ENCODE measurements around the gene DNAJC3.
"Not testable (repeated sequence)": the region's sequence is repeated elsewhere in the genome, so short reads cannot be mapped to it uniquely, and the experiment has no call there.

The DNAJC3 gene

GRCh38 chr13:95712846-95713245 lies 35.9 kb downstream of the DNAJC3 start:
- H3K4me3 ChIP-seq (ENCODE audit: insufficient read depth, low read depth, low read length); H3K36me3 ChIP-seq (ENCODE audit: control insufficient read depth, insufficient read depth, low read length); H3K27ac ChIP-seq (ENCODE audit: insufficient read depth, low read depth, low read length, poor library complexity, severe bottlenecking); H3K4me1 ChIP-seq (ENCODE audit: control insufficient read depth, insufficient read depth, low read length); H3K27me3 ChIP-seq (ENCODE audit: control insufficient read depth, insufficient read depth, low read length, poor library complexity, severe bottlenecking); H3K9me3 ChIP-seq (ENCODE audit: control insufficient read depth, low read length): not testable (repeated sequence)
- 95 to 98% methylated on average over 4 of the region's 4 CpGs for WGBS, 2 experiments

- Histone ChIP-seq H3K4me3 (ENCODE audit: insufficient read depth, low read depth, low read length) (no peak overlapping the region), H3K9me3 (ENCODE audit: control insufficient read depth, low read length) (no peaks in the 10 kb centered on the region), H3K4me1 (ENCODE audit: control insufficient read depth, insufficient read depth, low read length) (no peaks in the 10 kb centered on the region), H3K27me3 (ENCODE audit: control insufficient read depth, insufficient read depth, low read length, poor library complexity, severe bottlenecking) (no peaks in the 10 kb centered on the region), H3K27ac (ENCODE audit: insufficient read depth, low read depth, low read length, poor library complexity, severe bottlenecking) (no peak overlapping the region), H3K36me3 (ENCODE audit: control insufficient read depth, insufficient read depth, low read length) (no peaks in the 10 kb centered on the region)
- 93 to 96% methylated on average over 3 of the region's 3 CpGs for WGBS, 2 experiments
Observed at GRCh38 chr13:95713651-95714050, 36.7 kb downstream of the DNAJC3 start.

- 97 to 100% methylated on average over 3 of the region's 3 CpGs for WGBS, 2 experiments
- no peak overlapping the region for H3K27ac ChIP-seq (ENCODE audit: insufficient read depth, low read depth, low read length, poor library complexity, severe bottlenecking)
- H3K36me3 ChIP-seq (ENCODE audit: control insufficient read depth, insufficient read depth, low read length): no peaks in the 10 kb centered on the region
- H3K4me3 ChIP-seq (ENCODE audit: insufficient read depth, low read depth, low read length): no peak overlapping the region
- no peaks in the 10 kb centered on the region for H3K27me3 ChIP-seq (ENCODE audit: control insufficient read depth, insufficient read depth, low read length, poor library complexity, severe bottlenecking)
- H3K4me1 ChIP-seq (ENCODE audit: control insufficient read depth, insufficient read depth, low read length): no peaks in the 10 kb centered on the region
- no peaks in the 10 kb centered on the region for H3K9me3 ChIP-seq (ENCODE audit: control insufficient read depth, low read length)
Observed at GRCh38 chr13:95714142-95714832, 37.3 kb downstream of the DNAJC3 start.

GRCh38 chr13:95716231-95716630 lies 39.3 kb downstream of the DNAJC3 start:
- Histone ChIP-seq H3K4me1 (ENCODE audit: control insufficient read depth, insufficient read depth, low read length) (no peaks in the 10 kb centered on the region), H3K36me3 (ENCODE audit: control insufficient read depth, insufficient read depth, low read length) (no peaks in the 10 kb centered on the region), H3K27me3 (ENCODE audit: control insufficient read depth, insufficient read depth, low read length, poor library complexity, severe bottlenecking) (no peaks in the 10 kb centered on the region), H3K4me3 (ENCODE audit: insufficient read depth, low read depth, low read length) (no peak overlapping the region), H3K27ac (ENCODE audit: insufficient read depth, low read depth, low read length, poor library complexity, severe bottlenecking) (no peak overlapping the region), H3K9me3 (ENCODE audit: control insufficient read depth, low read length) (no peaks in the 10 kb centered on the region)
- WGBS, 2 experiments: 91 to 92% methylated on average over 11 of the region's 11 CpGs

GRCh38 chr13:95722241-95722640 lies 45.3 kb downstream of the DNAJC3 start:
- Histone ChIP-seq H3K9me3 (ENCODE audit: control insufficient read depth, low read length) (no peaks in the 10 kb centered on the region), H3K36me3 (ENCODE audit: control insufficient read depth, insufficient read depth, low read length) (no peaks in the 10 kb centered on the region), H3K4me1 (ENCODE audit: control insufficient read depth, insufficient read depth, low read length) (no peaks in the 10 kb centered on the region), H3K27me3 (ENCODE audit: control insufficient read depth, insufficient read depth, low read length, poor library complexity, severe bottlenecking) (no peaks in the 10 kb centered on the region), H3K4me3 (ENCODE audit: insufficient read depth, low read depth, low read length) (no peak overlapping the region), H3K27ac (ENCODE audit: insufficient read depth, low read depth, low read length, poor library complexity, severe bottlenecking) (no peak overlapping the region)
- WGBS, 2 experiments: 82 to 87% methylated on average over 1 of the region's 1 CpG

- Histone ChIP-seq H3K4me3 (ENCODE audit: insufficient read depth, low read depth, low read length) (no peak overlapping the region), H3K27ac (ENCODE audit: insufficient read depth, low read depth, low read length, poor library complexity, severe bottlenecking) (no peak overlapping the region), H3K9me3 (ENCODE audit: control insufficient read depth, low read length) (no peaks in the 10 kb centered on the region), H3K27me3 (ENCODE audit: control insufficient read depth, insufficient read depth, low read length, poor library complexity, severe bottlenecking) (no peaks in the 10 kb centered on the region), H3K4me1 (ENCODE audit: control insufficient read depth, insufficient read depth, low read length) (no peaks in the 10 kb centered on the region), H3K36me3 (ENCODE audit: control insufficient read depth, insufficient read depth, low read length) (no peaks in the 10 kb centered on the region)
- WGBS, 2 experiments: 94 to 99% methylated on average over 1 of the region's 1 CpG
Observed at GRCh38 chr13:95723438-95723837, 46.5 kb downstream of the DNAJC3 start.

GRCh38 chr13:95724252-95724651 lies 47.3 kb downstream of the DNAJC3 start:
- Histone ChIP-seq H3K9me3 (ENCODE audit: control insufficient read depth, low read length) (no peaks in the 10 kb centered on the region), H3K36me3 (ENCODE audit: control insufficient read depth, insufficient read depth, low read length) (no peaks in the 10 kb centered on the region), H3K4me3 (ENCODE audit: insufficient read depth, low read depth, low read length) (no peak overlapping the region), H3K27ac (ENCODE audit: insufficient read depth, low read depth, low read length, poor library complexity, severe bottlenecking) (no peak overlapping the region), H3K4me1 (ENCODE audit: control insufficient read depth, insufficient read depth, low read length) (no peaks in the 10 kb centered on the region), H3K27me3 (ENCODE audit: control insufficient read depth, insufficient read depth, low read length, poor library complexity, severe bottlenecking) (no peaks in the 10 kb centered on the region)
- 84 to 97% methylated on average over 2 of the region's 3 CpGs for WGBS, 2 experiments

- H3K27ac ChIP-seq (ENCODE audit: insufficient read depth, low read depth, low read length, poor library complexity, severe bottlenecking): no peak overlapping the region
- no peaks in the 10 kb centered on the region for H3K27me3 ChIP-seq (ENCODE audit: control insufficient read depth, insufficient read depth, low read length, poor library complexity, severe bottlenecking)
- H3K36me3 ChIP-seq (ENCODE audit: control insufficient read depth, insufficient read depth, low read length): no peaks in the 10 kb centered on the region
- no peaks in the 10 kb centered on the region for H3K9me3 ChIP-seq (ENCODE audit: control insufficient read depth, low read length)
- no peaks in the 10 kb centered on the region for H3K4me1 ChIP-seq (ENCODE audit: control insufficient read depth, insufficient read depth, low read length)
- H3K4me3 ChIP-seq (ENCODE audit: insufficient read depth, low read depth, low read length): no peak overlapping the region
- 93 to 98% methylated on average over 2 to 3 of the region's 3 CpGs for WGBS, 2 experiments
Observed at GRCh38 chr13:95726876-95727275, 49.9 kb downstream of the DNAJC3 start.

- no peaks in the 10 kb centered on the region for H3K9me3 ChIP-seq (ENCODE audit: control insufficient read depth, low read length)
- no peak overlapping the region for H3K27ac ChIP-seq (ENCODE audit: insufficient read depth, low read depth, low read length, poor library complexity, severe bottlenecking)
- H3K4me1 ChIP-seq (ENCODE audit: control insufficient read depth, insufficient read depth, low read length): no peaks in the 10 kb centered on the region
- H3K36me3 ChIP-seq (ENCODE audit: control insufficient read depth, insufficient read depth, low read length): peaks cover 4% of the 10 kb centered on the region
- 80 to 86% methylated on average over 1 of the region's 2 CpGs for WGBS, 2 experiments
- no peaks in the 10 kb centered on the region for H3K27me3 ChIP-seq (ENCODE audit: control insufficient read depth, insufficient read depth, low read length, poor library complexity, severe bottlenecking)
- no peak overlapping the region for H3K4me3 ChIP-seq (ENCODE audit: insufficient read depth, low read depth, low read length)
Observed at GRCh38 chr13:95728957-95729356, 52.0 kb downstream of the DNAJC3 start.

GRCh38 chr13:95734124-95734523 lies 57.2 kb downstream of the DNAJC3 start:
- Histone ChIP-seq H3K27ac (ENCODE audit: insufficient read depth, low read depth, low read length, poor library complexity, severe bottlenecking) (no peak overlapping the region), H3K4me1 (ENCODE audit: control insufficient read depth, insufficient read depth, low read length) (no peaks in the 10 kb centered on the region), H3K27me3 (ENCODE audit: control insufficient read depth, insufficient read depth, low read length, poor library complexity, severe bottlenecking) (no peaks in the 10 kb centered on the region), H3K4me3 (ENCODE audit: insufficient read depth, low read depth, low read length) (no peak overlapping the region), H3K36me3 (ENCODE audit: control insufficient read depth, insufficient read depth, low read length) (peaks cover 4% of the 10 kb centered on the region), H3K9me3 (ENCODE audit: control insufficient read depth, low read length) (no peaks in the 10 kb centered on the region)
- WGBS, 2 experiments: 98 to 100% methylated on average over 2 of the region's 2 CpGs
